Endothelial cell of umbilical vein (primary cell): Measurements from ENCODE around the gene CNRIP1. TPM values are rescaled to one million over a fixed set of nuclear protein-coding genes. Genes with fewer than 3 reads are reported as not detected.

Experiments
- BruUV-seq: library from RNA; stranded (reverse); fragments of 400-500 nt; replicated peaks from 2 replicates; lab custom pipeline; 2021; lab: Mats Ljungman, UMichigan
- CTCF ChIA-PET: fragments of 300-600, 350-600 bp; sonication (Branson Sonifier 250); formaldehyde crosslinking; loops from one replicate; lab custom pipeline; 2021; ENCODE audit warnings: antibody characterized with exemption, inconsistent platforms; lab: Charles Lee
- POLR2A ChIA-PET: fragments of 300-600, 350-600 bp; sonication (Branson Sonifier 250); formaldehyde crosslinking; loops from one replicate; lab custom pipeline; 2021; ENCODE audit warnings: antibody characterized with exemption, inconsistent platforms; lab: Charles Lee
- DNase-seq: peaks from one replicate; pipeline ENCODE4 v3.0.0-alpha.2; 2011; ENCODE audit warnings: low read depth, low spot score
- FAIRE-seq: peaks from 2 replicates; lab custom pipeline; 2011; peaks lifted over from hg19 to GRCh38; lab: Jason Lieb, UNC
- H2AFZ ChIP-seq: 2 replicates; pipeline ENCODE4 v1.6.0; 2012; ENCODE audit warnings: low read depth, low read length, control low read depth, inconsistent platforms
- H3K27ac ChIP-seq: 2 replicates; pipeline ENCODE4 v1.5.1; 2011; ENCODE audit warnings: low read depth, mild to moderate bottlenecking, control low read depth, low read length, moderate library complexity; ENCODE audit not compliant: insufficient read depth
- H3K27me3 ChIP-seq, 2 experiments: 2 replicates each; pipeline versions ENCODE4 v1.6.0 to v1.6.1; 2011; ENCODE audit warnings: low read length in 2 of 2, mixed read lengths in 1 of 2; ENCODE audit not compliant: control insufficient read depth in 2 of 2, insufficient read depth in 2 of 2
- H3K36me3 ChIP-seq, 2 experiments: 2 replicates in 1 of 2; 3 replicates in 1 of 2; pipeline ENCODE4 v1.5.1; 2011; ENCODE audit warnings: low read length in 2 of 2, mild to moderate bottlenecking in 1 of 2, moderate library complexity in 1 of 2; ENCODE audit not compliant: control insufficient read depth in 2 of 2, insufficient read depth in 2 of 2; ENCODE audit errors: extremely low read depth in 1 of 2
- H3K4me1 ChIP-seq: 3 replicates; pipeline ENCODE4 v1.5.1; 2011; ENCODE audit warnings: mild to moderate bottlenecking, low read length; ENCODE audit not compliant: control insufficient read depth, insufficient read depth; ENCODE audit errors: extremely low read depth
- H3K4me2 ChIP-seq: 2 replicates; pipeline ENCODE4 v1.6.1; 2011; ENCODE audit warnings: low read length, control low read depth, mixed read lengths; ENCODE audit not compliant: insufficient read depth
- H3K4me3 ChIP-seq, 3 experiments: fragments of 200-600 bp in 1 of 3; sonication (generic), shearing (Covaris generic) in 1 of 3; replicated peaks in 1 of 3; 2 replicates each; pipeline ENCODE4 v1.5.1; 2011 to 2016; ENCODE audit warnings: control low read depth in 3 of 3, low read length in 3 of 3, mild to moderate bottlenecking in 2 of 3, inconsistent platforms in 1 of 3, low read depth in 1 of 3, moderate library complexity in 1 of 3; ENCODE audit not compliant: insufficient read depth in 1 of 3
- H3K79me2 ChIP-seq: 2 replicates; pipeline ENCODE4 v1.6.0; 2012; ENCODE audit warnings: low read length, inconsistent platforms; ENCODE audit not compliant: control insufficient read depth, insufficient read depth
- H3K9ac ChIP-seq: replicated peaks from 2 replicates; pipeline ENCODE3; 2011; ENCODE audit warnings: low read length, control low read depth; ENCODE audit not compliant: insufficient read depth; ENCODE audit errors: extremely low read depth
- H3K9me1 ChIP-seq: replicated peaks from 3 replicates; pipeline ENCODE4 v1.6.0; 2011; ENCODE audit warnings: mild to moderate bottlenecking, low read length; ENCODE audit not compliant: control insufficient read depth, insufficient read depth; ENCODE audit errors: extremely low read depth
- H3K9me3 ChIP-seq: replicated peaks from 2 replicates; pipeline ENCODE4 v1.5.1; 2012; ENCODE audit warnings: low read length, inconsistent platforms; ENCODE audit not compliant: control insufficient read depth, insufficient read depth
- H4K20me1 ChIP-seq: replicated peaks from 2 replicates; pipeline ENCODE3; 2011; ENCODE audit warnings: mild to moderate bottlenecking, low read length; ENCODE audit not compliant: control insufficient read depth, insufficient read depth; ENCODE audit errors: extremely low read depth
- EZH2 ChIP-seq: IDR thresholded peaks from 2 replicates; pipeline ENCODE4 v1.6.1; 2012; ENCODE audit warnings: borderline replicate concordance, low read depth, mild to moderate bottlenecking, moderate library complexity, low read length, inconsistent platforms; ENCODE audit not compliant: severe bottlenecking
- FOS ChIP-seq: IDR thresholded peaks from 2 replicates; pipeline ENCODE4 v1.6.1; 2011; ENCODE audit warnings: mild to moderate bottlenecking, low read length, moderate library complexity, borderline replicate concordance; ENCODE audit not compliant: insufficient read depth
- GATA2 ChIP-seq: IDR thresholded peaks from 2 replicates; pipeline ENCODE4 v1.7.0; 2011; ENCODE audit warnings: low read depth, mild to moderate bottlenecking, moderate library complexity, mixed read lengths, low read length; ENCODE audit not compliant: insufficient read length, insufficient read depth
- JUN ChIP-seq: IDR thresholded peaks from 2 replicates; pipeline ENCODE4 v1.6.1; 2011; ENCODE audit warnings: borderline replicate concordance, low read depth; ENCODE audit not compliant: insufficient read length, insufficient read depth
- MYC ChIP-seq: IDR thresholded peaks from one replicate; pipeline ENCODE4 v1.6.1; 2011; ENCODE audit warnings: mild to moderate bottlenecking, low read depth, low read length
- POLR2A ChIP-seq: IDR thresholded peaks from 2 replicates; pipeline ENCODE4 v1.6.1; 2012; ENCODE audit warnings: low read depth, mild to moderate bottlenecking, control low read depth, low read length
- POLR2AphosphoS5 ChIP-seq: IDR thresholded peaks from 2 replicates; pipeline ENCODE4 v1.6.1; 2012; ENCODE audit warnings: low read depth, mild to moderate bottlenecking, control low read depth, low read length, moderate library complexity; ENCODE audit not compliant: insufficient read depth
- dilution Hi-C: fragments of 300-500 bp; cut with MboI; formaldehyde crosslinking; loops from one replicate; pipeline ENCODE4 v1.15.0; 2019; ENCODE audit warnings: low sequenced_read_pairs; ENCODE audit not compliant: extremely low pct_ligation_motif_present
- intact Hi-C: fragments of 100-400 bp; cut with micrococcal nuclease; formaldehyde crosslinking; loops from one replicate; pipeline ENCODE4 v1.10.0; 2022
- polyA plus RNA-seq, 4 experiments: library from polyadenylated mRNA; depleted of rRNA in 3 of 4; stranded (reverse) in 3 of 4; unstranded in 1 of 4; fragments of >200 nt; gene quantifications; 2 replicates each; pipeline versions ENCODE4 v1.2.1 to v1.2.3, GENCODE V29; 2011 to 2012; ENCODE audit warnings: missing spikeins in 1 of 4
- total RNA-seq: library from RNA; stranded (reverse); gene quantifications from 2 replicates; pipeline ENCODE4 v1.2.3, GENCODE V29; 2021
- TF ChIP-seq, protein P1 (sequence below), 2 donors: IDR thresholded peaks; 1 replicate in 1 of 2; 2 replicates in 1 of 2; pipeline ENCODE4 v1.5.1; 2011; ENCODE audit warnings: low read length in 2 of 2, mild to moderate bottlenecking in 2 of 2, moderate library complexity in 2 of 2, control low read depth in 1 of 2, inconsistent platforms in 1 of 2, low read depth in 1 of 2; ENCODE audit not compliant: insufficient read depth in 1 of 2; ENCODE audit errors: extremely low read depth in 1 of 2
- TF ChIP-seq, protein P2 (sequence below): IDR thresholded peaks from 2 replicates; pipeline ENCODE4 v1.6.1; 2011; ENCODE audit not compliant: insufficient read depth, insufficient read length

CNRIP1 gene
- total and polyA plus RNA-seq, 2 donors (not counting 3 experiments of a cell fraction or from before 2014, with no cell fraction given): 74.6 to 98.9 TPM

DNA sequence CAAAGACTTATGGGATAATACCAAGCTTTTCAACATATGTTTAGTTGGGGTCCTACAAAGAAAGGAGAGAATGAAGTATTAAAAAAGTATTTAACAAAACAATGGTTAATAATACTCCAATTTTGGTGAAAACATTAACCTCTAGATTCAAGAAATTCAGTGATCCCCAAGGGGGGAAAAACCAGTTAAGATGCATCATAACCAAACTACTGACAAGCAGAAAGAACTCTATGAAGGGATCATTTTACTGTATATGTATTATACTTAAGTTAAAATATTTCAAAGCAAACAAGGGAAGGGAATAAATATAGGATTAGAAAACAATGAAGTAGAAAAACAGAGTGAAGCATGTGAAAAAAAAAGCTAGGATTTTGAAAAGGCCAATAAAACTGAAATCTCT lies 8.7 kb downstream of the CNRIP1 start:
- ChIA-PET POLR2A (no interaction called here), CTCF (interaction anchor here (0.7 to 1.4 kb wide), 6 partner anchors 15 to 189 kb away, joined by 3 to 5 read pairs (median 3); no protein-coding TSS in a partner anchor)
- H3K4me2 ChIP-seq: no peak overlapping the region
- peaks cover 2 to 15% of the 10 kb centered on the region in 2 experiments for H3K36me3 ChIP-seq
- H3K27ac ChIP-seq: no peak overlapping the region
- H3K9me1 ChIP-seq: no peaks in the 10 kb centered on the region
- FAIRE-seq: no peak
- DNase-seq: no peak
- H4K20me1 ChIP-seq: no peaks in the 10 kb centered on the region
- intact Hi-C loops: no loop called here
- H3K4me1 ChIP-seq: no peaks in the 10 kb centered on the region
- dilution Hi-C loops: no loop called here
- H3K4me3 ChIP-seq: no peak overlapping the region
- TF ChIP-seq EZH2 (no peak), POLR2A (no peak), POLR2AphosphoS5 (no peak), JUN (no peak), GATA2 (no peak), MYC (no peak), FOS (no peak)
- TF ChIP-seq, protein P1, sequence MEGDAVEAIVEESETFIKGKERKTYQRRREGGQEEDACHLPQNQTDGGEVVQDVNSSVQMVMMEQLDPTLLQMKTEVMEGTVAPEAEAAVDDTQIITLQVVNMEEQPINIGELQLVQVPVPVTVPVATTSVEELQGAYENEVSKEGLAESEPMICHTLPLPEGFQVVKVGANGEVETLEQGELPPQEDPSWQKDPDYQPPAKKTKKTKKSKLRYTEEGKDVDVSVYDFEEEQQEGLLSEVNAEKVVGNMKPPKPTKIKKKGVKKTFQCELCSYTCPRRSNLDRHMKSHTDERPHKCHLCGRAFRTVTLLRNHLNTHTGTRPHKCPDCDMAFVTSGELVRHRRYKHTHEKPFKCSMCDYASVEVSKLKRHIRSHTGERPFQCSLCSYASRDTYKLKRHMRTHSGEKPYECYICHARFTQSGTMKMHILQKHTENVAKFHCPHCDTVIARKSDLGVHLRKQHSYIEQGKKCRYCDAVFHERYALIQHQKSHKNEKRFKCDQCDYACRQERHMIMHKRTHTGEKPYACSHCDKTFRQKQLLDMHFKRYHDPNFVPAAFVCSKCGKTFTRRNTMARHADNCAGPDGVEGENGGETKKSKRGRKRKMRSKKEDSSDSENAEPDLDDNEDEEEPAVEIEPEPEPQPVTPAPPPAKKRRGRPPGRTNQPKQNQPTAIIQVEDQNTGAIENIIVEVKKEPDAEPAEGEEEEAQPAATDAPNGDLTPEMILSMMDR (IDR thresholded peaks at IDR 0.05; ENCODE audit: extremely low read depth in 1 of 2, insufficient read depth in 1 of 2, low read depth in 1 of 2, low read length in 2 of 2): no peak
- TF ChIP-seq, protein P2, sequence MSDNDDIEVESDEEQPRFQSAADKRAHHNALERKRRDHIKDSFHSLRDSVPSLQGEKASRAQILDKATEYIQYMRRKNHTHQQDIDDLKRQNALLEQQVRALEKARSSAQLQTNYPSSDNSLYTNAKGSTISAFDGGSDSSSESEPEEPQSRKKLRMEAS: no peak
- H3K9me3 ChIP-seq: no peaks in the 10 kb centered on the region
- H3K9ac ChIP-seq: no peak overlapping the region
- no peaks in the 10 kb centered on the region for H3K27me3 ChIP-seq
- BruUV-seq: no TSS peak
- H3K79me2 ChIP-seq: peaks cover 28% of the 10 kb centered on the region
- no peak overlapping the region for H2AFZ ChIP-seq
